ENCODE results near the gene KCTD12.

- peak; percentile 23; the same call in 1 of the 2 replicates for TF ChIP-seq CTCF (conservative IDR thresholded peaks at IDR 0.05)
- TF ChIP-seq ZFX (IDR thresholded peaks at IDR 0.05), result no peak
Observed at GRCh38 chr13:76886292-76887075, at the start of gene KCTD12.
